HT1080 (cell line): ENCODE measurements around the gene GDPGP1. TPM values are rescaled to one million over a fixed set of nuclear protein-coding genes. Genes with fewer than 3 reads are reported as not detected.
"Not testable (repeated sequence)": the region's sequence is repeated elsewhere in the genome, so short reads cannot be mapped to it uniquely, and the experiment has no call there.

Experiments
- DNase-seq: peaks from one replicate; pipeline ENCODE4 v3.0.0-alpha.2; 2015; ENCODE audit warnings: low read depth
- polyA plus RNA-seq, 2 experiments: library from polyadenylated mRNA; depleted of rRNA; stranded (reverse); fragments of >200 nt; gene quantifications; 2 replicates each; pipeline ENCODE4 v1.2.3, GENCODE V29; 2015
- total RNA-seq: library from RNA; depleted of rRNA; stranded (reverse); fragments of >200 nt; shearing (Covaris generic); gene quantifications from 2 replicates; pipeline ENCODE4 v1.2.3, GENCODE V29; 2014; rRNA removed

The GDPGP1 gene
- 6.3 and 6.4 TPM in 2 replicates for total RNA-seq
- 2.9 and 3.8 TPM in 2 replicates for polyA plus RNA-seq (2015; cell fraction: cytosol; rRNA removed)
- 5.5 and 6.9 TPM in 2 replicates for polyA plus RNA-seq (2015; cell fraction: nucleus; rRNA removed)

DNA sequence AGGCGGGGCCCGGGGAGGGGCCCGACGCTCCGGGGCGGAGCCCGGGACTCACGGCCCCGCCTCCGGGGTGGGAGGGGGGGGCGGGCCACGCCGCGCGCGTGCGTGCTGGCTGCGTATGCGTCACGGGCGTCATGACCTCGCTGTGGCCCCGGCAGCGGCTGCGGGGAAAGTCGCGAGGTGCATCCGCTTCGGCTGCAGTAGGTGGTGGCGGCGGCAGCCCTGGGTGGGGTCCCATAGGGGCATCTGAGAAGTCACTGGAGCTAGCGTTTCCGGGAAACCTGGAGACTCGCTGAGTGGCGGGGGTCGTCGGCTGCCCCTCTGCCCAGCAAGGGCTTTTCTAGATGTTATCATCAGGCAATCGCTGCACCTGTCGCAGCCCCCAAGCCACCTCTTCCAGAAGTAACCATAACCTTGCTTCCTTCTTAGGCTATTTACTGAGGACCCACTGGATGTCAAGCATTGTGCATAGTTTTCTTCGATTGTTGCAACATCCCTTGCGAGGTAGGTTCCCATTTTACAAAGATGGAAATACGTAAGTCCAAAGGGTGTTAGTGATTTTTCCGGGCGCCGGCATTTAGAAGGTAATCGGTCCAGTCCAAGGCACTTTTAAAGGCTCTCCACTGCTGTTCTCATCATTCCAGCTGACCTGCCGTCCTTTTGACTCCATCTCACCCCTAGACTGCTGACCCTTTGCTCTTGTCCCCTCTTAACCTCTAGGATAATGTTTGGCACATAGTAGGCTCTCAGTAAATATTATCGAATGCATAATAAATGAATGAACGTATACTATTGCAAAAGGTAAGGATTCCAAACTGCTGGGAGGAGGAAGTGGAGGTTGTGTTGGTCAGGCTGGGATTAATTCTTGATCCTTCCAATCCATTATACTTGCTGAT lies at the start of gene GDPGP1:
Gene GDPGP1, plus strand, starts transcription at position 114 of the 893 bp plus-strand sequence. CDS start 6,700 bp downstream, outside the sequence.
- no peak for DNase-seq

DNA sequence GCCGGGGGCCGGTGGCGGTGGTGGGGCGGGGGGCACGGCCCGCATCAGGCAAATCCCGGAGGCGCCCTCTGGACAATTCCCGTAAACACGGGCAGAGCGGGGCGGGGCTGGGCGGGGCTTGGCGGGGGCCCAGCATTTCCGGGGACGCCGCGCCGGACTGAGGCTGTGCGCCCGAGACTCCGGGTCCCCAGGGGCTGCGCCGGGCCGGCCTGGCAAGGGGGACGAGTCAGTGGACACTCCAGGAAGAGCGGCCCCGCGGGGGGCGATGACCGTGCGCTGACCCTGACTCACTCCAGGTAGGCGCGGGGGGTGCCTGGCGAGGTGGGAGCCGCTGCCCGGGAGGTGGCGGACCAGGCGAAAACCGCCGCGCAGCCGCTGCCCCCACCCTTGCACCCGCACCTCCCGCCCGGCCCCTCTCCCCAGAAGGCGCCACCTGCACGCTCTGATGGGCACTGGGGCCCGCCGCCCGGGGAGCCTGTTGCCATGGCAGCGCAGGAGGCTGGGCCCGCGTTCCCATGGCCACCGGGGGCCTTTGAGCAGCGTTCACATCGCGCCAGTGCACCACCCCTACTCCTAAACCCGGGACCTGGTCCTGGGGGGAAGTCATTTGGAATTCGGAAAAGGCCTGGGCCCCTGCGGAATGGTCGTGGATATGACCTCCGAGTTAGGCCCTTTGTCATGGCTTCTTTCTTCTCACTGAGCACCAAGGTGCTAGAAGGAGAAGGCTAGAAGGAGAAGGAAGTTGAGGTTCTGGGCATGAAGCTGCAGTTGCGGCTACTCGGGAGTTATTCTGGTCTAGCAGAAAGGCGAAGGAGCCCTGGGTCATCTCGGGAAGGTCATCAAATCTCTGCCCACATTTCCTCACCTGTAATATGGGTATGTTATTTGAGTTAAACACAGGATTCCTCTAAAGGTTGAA lies 49.0 kb upstream of the GDPGP1 start:
- no peak for DNase-seq

- no peak for DNase-seq
Observed at GRCh38 chr15:90187257-90187868, 46.6 kb upstream of the GDPGP1 start.

DNA sequence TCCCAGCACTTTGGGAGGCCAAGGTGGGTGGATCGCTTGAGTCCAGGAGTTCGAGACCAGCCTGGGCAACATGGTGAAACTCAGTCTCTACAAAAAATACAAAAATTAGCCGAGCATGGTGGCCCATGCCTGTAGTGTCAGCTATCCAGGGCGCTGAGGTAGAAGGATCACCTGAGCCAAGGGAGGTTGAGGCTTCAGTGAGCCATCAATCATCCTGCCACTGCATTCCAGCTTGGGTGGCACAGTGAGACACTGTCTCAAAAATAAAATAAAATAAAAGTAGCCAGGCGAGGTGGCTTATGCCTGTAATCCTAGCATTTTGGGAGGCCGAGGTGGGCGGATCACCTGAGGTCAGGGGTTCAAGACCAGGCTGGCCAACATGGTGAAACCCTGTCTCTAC lies 45.9 kb upstream of the GDPGP1 start:
- not testable (repeated sequence) for DNase-seq

- DNase-seq: no peak
Observed at GRCh38 chr15:90188914-90189748, 44.9 kb upstream of the GDPGP1 start.

DNA sequence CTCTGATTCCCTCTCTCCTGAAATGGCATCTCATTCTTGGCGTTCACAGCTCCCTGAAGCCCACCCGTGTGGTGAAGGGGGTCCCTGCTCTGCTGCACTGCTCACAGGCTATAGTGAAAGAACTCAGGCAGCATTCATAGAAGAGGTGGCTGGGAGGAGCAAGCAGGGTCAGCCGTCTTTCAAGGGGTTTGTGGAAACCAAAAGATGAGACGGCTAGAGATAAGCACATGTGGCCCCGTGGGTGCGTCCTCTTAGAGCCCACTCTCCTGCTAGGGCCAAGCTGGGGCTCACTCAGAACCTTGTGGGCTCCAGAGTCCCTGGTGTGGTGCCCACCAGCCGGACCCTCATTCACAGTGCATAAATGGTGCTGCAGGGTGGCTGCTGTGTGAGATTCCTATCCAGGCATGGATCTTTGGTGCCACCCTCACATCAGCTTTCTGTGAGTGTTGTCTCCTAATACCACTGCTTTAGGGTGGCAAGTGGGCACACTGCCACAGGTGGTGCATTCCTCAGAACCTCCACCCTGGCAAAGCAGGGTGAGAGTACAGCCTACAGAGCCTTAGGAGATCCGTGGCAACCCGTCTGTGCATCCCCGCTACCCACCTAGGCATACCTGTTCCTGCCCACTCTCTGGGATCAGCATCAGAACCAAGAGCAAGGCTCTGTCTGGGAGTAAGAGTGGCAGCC lies 44.1 kb upstream of the GDPGP1 start:
- no peak for DNase-seq

DNA sequence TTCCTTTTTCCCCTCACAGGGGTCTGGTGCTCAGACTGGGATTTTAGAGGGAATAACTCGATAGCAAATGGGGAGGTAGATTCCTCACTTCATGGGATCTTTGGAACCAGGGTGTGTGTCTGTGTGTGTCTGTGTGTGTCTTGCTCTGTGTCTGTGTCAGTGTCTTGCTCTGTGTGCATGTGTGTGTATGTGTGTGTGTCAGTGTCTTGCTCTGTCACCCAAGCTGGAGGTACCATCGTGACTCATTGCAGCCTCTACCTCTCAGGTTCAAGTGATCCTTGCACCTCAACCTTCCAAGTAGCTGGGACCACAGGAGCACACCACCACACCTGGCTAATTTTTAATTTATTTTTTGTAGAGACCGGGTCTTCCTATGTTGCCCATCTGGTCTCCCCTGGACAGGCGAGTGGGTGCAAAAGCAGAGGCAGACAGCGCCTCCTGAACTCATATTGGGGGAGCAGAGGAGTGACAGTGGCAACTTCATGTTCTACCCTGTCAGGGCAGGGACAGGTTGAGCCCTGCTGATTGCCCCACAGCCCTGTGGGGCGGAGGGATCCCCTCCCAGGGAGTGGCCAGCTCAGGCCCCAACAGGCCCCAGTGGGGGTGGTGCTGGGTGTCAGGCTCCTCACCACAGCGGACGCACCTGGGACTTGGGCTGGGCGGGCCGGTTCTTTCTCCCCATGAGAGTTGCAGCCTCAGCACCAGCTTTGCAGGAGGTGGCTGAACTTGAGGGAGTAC lies 43.2 kb upstream of the GDPGP1 start:
- no peak for DNase-seq

GRCh38 chr15:90191344-90191687 lies 42.7 kb upstream of the GDPGP1 start:
- DNase-seq: no peak

- DNase-seq: no peak
Observed at GRCh38 chr15:90191794-90192509, 42.1 kb upstream of the GDPGP1 start.

DNA sequence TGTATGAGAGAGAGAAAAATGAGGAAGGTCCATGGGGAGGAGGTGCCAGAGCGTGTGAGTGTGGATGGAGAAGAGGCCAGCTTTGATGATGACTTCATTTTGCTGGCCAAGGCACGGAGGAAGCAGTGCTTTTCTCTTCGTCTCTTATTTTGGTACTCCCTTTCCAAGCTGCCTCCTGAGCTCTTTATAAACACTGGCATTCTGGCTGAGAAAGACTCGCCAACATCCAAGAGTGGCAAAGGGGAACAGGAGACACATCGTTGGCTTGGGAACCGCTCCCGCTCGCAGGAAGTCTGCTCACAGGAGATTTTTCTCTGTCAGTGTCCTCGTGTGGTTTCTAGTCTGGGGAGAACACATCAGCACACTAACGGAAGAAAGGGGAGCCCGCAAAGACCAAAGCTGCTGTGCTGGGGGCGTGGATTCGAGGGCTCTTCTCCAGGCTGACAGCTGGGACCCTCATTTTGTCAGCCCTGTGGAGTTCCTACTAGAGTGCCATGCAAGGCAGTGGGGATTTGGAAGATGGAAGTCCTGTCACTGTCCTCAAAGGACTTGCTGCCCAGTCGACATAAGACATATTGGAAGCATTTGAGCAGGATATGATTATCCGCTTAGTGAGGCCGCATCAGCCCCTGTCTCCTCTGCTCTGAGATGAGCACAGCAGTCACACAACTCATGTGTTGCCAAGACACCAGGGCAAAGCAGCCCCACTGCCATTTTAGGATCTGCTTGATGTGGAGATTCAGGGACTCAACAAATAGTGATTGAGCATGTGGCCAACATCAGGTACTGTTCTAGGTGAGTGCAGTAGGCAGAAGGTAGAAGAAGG lies 40.8 kb upstream of the GDPGP1 start:
- DNase-seq: no peak

DNA sequence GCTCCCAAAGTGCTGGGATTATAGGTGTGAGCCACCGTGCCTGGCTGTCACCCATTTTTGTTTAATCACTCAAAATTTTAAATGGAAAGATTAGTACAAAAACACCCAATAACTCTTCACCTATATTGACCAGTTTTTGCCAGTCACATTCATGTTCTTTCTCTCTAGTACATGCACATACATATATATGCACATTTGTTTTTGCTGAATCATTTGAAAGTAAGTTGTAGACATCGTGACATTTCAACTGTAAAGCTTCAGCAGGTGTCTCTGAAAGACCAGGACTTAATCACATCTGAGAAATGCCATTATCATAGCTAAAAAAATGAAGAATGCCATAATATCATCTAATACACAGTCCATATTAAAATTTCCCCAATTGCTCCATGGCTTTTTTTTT lies 39.4 kb upstream of the GDPGP1 start:
- no peak for DNase-seq

- DNase-seq: no peak
Observed at GRCh38 chr15:90200534-90201129, 33.4 kb upstream of the GDPGP1 start.

DNA sequence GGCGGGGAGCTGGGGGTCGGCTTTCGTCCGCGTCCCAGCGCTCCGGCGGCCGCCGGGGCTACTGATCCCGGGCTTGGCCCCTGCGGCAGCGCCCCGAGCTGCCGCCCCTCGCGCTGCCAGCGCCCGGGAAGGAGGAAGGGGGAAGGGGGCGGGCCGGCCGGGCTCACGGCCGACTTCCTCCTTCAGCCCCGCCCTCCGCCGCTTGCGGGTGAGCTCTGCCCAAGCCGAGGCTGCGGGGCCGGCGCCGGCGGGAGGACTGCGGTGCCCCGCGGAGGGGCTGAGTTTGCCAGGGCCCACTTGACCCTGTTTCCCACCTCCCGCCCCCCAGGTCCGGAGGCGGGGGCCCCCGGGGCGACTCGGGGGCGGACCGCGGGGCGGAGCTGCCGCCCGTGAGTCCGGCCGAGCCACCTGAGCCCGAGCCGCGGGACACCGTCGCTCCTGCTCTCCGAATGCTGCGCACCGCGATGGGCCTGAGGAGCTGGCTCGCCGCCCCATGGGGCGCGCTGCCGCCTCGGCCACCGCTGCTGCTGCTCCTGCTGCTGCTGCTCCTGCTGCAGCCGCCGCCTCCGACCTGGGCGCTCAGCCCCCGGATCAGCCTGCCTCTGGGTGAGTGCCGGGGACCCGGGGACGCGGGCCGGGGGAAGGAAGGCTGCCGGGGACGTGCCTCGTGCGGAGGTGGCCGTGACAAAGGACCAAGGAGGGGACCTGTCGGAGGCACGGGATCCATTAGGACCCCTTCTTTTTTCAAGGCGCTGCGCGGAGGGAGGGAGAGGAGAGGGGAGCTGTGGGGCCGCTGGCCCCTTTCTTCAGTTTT lies 32.7 kb upstream of the GDPGP1 start, which contains the start of gene SEMA4B:
Gene SEMA4B, plus strand, starts transcription at position 201 of the 814 bp plus-strand sequence. Its CDS starts 249 bp downstream, at position 450.
- peak; percentile 50 for DNase-seq

- DNase-seq: no peak
Observed at GRCh38 chr15:90201944-90202375, 32.0 kb upstream of the GDPGP1 start.

GRCh38 chr15:90202929-90203328 lies 31.1 kb upstream of the GDPGP1 start:
- no peak for DNase-seq

- DNase-seq: no peak
Observed at GRCh38 chr15:90203473-90203872, 30.5 kb upstream of the GDPGP1 start.
